ENCODE measurements around the gene IFRD2. TPM values are rescaled to one million over a fixed set of nuclear protein-coding genes. Genes with fewer than 3 reads are reported as not detected.

IFRD2 gene
- total and polyA plus RNA-seq, 2 of the 13 experiments (the other 11 are each of a cell fraction or from before 2014, with no cell fraction given) = 32.8 to 96.1 TPM

DNA sequence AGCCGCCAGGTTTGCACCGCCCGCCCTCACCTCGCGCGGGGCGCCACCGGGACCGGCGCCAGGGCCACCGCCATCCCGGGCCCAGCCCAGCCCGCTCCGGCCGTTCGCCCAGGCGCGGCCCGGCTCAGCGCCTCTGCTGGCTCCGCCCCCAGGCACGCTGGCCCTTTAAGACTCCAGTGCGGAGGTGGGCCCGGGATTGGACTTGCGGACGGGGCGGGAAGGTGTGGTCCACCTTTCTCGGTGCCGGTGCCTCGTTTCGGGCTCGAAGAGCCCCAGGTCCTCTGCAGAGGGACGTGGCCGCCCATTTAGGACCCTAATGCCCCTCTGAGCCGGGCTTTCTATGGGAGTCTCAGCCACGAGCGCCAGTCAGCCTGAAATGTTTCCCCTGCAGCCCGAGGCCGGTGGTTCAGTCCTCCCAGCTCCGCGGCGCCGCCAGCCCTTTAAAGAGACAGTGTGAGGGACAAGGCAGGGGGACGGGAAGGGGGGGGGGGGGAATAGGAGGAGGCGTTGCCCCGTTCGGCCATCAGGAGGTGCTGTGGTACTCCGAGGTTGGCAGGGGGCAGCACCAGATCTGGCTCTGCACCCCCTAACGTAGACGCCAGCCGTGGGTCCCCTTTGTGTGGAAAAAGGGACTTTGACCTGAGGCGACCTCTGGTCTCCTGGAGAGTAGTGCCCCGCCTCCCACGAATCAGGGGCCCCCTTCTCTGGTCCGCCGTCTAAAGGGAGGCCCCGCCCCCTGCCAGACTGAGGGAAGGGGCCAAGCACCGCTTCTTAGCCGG lies 29.3 kb upstream of the IFRD2 start (continued):
- TF ChIP-seq, protein P1, sequence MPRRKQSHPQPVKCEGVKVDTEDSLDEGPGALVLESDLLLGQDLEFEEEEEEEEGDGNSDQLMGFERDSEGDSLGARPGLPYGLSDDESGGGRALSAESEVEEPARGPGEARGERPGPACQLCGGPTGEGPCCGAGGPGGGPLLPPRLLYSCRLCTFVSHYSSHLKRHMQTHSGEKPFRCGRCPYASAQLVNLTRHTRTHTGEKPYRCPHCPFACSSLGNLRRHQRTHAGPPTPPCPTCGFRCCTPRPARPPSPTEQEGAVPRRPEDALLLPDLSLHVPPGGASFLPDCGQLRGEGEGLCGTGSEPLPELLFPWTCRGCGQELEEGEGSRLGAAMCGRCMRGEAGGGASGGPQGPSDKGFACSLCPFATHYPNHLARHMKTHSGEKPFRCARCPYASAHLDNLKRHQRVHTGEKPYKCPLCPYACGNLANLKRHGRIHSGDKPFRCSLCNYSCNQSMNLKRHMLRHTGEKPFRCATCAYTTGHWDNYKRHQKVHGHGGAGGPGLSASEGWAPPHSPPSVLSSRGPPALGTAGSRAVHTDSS (CRISPR knock-in tag; conservative IDR thresholded peaks at IDR 0.05) = no peak
- TF ChIP-seq MTA3 (CRISPR knock-in tag; IDR thresholded peaks at IDR 0.05) = no peak
- no peak for TF ChIP-seq ZMYM4 (CRISPR knock-in tag; IDR thresholded peaks at IDR 0.05)
- TF ChIP-seq, protein P2, sequence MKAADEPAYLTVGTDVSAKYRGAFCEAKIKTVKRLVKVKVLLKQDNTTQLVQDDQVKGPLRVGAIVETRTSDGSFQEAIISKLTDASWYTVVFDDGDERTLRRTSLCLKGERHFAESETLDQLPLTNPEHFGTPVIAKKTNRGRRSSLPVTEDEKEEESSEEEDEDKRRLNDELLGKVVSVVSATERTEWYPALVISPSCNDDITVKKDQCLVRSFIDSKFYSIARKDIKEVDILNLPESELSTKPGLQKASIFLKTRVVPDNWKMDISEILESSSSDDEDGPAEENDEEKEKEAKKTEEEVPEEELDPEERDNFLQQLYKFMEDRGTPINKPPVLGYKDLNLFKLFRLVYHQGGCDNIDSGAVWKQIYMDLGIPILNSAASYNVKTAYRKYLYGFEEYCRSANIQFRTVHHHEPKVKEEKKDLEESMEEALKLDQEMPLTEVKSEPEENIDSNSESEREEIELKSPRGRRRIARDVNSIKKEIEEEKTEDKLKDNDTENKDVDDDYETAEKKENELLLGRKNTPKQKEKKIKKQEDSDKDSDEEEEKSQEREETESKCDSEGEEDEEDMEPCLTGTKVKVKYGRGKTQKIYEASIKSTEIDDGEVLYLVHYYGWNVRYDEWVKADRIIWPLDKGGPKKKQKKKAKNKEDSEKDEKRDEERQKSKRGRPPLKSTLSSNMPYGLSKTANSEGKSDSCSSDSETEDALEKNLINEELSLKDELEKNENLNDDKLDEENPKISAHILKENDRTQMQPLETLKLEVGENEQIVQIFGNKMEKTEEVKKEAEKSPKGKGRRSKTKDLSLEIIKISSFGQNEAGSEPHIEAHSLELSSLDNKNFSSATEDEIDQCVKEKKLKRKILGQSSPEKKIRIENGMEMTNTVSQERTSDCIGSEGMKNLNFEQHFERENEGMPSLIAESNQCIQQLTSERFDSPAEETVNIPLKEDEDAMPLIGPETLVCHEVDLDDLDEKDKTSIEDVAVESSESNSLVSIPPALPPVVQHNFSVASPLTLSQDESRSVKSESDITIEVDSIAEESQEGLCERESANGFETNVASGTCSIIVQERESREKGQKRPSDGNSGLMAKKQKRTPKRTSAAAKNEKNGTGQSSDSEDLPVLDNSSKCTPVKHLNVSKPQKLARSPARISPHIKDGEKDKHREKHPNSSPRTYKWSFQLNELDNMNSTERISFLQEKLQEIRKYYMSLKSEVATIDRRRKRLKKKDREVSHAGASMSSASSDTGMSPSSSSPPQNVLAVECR (CRISPR knock-in tag; IDR thresholded peaks at IDR 0.05; ENCODE audit: borderline replicate concordance) = peak; percentile 32; the same call in 1 of the 2 replicates
- TF ChIP-seq PHF21A (CRISPR knock-in tag; IDR thresholded peaks at IDR 0.05) = peak; percentile 77
- no peak for TF ChIP-seq NBN (conservative IDR thresholded peaks at IDR 0.05)
- TF ChIP-seq, protein P3, sequence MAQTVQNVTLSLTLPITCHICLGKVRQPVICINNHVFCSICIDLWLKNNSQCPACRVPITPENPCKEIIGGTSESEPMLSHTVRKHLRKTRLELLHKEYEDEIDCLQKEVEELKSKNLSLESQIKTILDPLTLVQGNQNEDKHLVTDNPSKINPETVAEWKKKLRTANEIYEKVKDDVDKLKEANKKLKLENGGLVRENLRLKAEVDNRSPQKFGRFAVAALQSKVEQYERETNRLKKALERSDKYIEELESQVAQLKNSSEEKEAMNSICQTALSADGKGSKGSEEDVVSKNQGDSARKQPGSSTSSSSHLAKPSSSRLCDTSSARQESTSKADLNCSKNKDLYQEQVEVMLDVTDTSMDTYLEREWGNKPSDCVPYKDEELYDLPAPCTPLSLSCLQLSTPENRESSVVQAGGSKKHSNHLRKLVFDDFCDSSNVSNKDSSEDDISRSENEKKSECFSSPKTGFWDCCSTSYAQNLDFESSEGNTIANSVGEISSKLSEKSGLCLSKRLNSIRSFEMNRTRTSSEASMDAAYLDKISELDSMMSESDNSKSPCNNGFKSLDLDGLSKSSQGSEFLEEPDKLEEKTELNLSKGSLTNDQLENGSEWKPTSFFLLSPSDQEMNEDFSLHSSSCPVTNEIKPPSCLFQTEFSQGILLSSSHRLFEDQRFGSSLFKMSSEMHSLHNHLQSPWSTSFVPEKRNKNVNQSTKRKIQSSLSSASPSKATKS (CRISPR knock-in tag; IDR thresholded peaks at IDR 0.05) = no peak; the same call in 1 of the 2 replicates
- no peak for TF ChIP-seq MAFK (conservative IDR thresholded peaks at IDR 0.05 in 1 of 2, IDR thresholded peaks at IDR 0.05 in 1 of 2; ENCODE audit: low read length in 2 of 2)
- TF ChIP-seq NONO (IDR thresholded peaks at IDR 0.05) = peak; percentile 82; the same call in 1 of the 2 replicates
- peak; percentile 46 for TF ChIP-seq NONO (CRISPR knock-in tag; conservative IDR thresholded peaks at IDR 0.05)
- TF ChIP-seq ZNF430 (CRISPR knock-in tag; IDR thresholded peaks at IDR 0.05) = peak; percentile 61; the same call in 1 of the 2 replicates
- TF ChIP-seq ZNF138 (CRISPR knock-in tag; IDR thresholded peaks at IDR 0.05; ENCODE audit: low read depth) = peak; percentile 55; the same call in 1 of the 2 replicates
- TF ChIP-seq THAP11 (CRISPR knock-in tag; IDR thresholded peaks at IDR 0.05) = peak; percentile 70
- no peak for TF ChIP-seq ZNF253 (CRISPR knock-in tag; IDR thresholded peaks at IDR 0.05; ENCODE audit: borderline replicate concordance)
- TF ChIP-seq KDM1A (CRISPR knock-in tag; IDR thresholded peaks at IDR 0.05) = no peak
- no peak for TF ChIP-seq ZNF703 (CRISPR knock-in tag; IDR thresholded peaks at IDR 0.05; ENCODE audit: borderline replicate concordance)
- TF ChIP-seq MXD4 (CRISPR knock-in tag; IDR thresholded peaks at IDR 0.05) = 0 out of 2 replicates have a peak, but pooled peaks have one; percentile 7
- TF ChIP-seq MYC (CRISPR knock-in tag; IDR thresholded peaks at IDR 0.05; ENCODE audit: borderline replicate concordance) = peak; percentile 48; the same call in 1 of the 2 replicates
- TF ChIP-seq ZFP82 (CRISPR knock-in tag; IDR thresholded peaks at IDR 0.05; ENCODE audit: borderline replicate concordance) = no peak
- TF ChIP-seq SSRP1 (CRISPR knock-in tag; IDR thresholded peaks at IDR 0.05) = 0 out of 2 replicates have a peak, but pooled peaks have one; percentile 32
- peak; percentile 66 for TF ChIP-seq MED1 (CRISPR knock-in tag; IDR thresholded peaks at IDR 0.05)
- no peak for TF ChIP-seq ZNF549 (CRISPR knock-in tag; IDR thresholded peaks at IDR 0.05)

All from HepG2 (cell line).